GM19035 (cell line): Measurements from ENCODE around the gene SLC22A1.

Experiments used
- ATAC-seq: cut with Tn5 transposase; IDR thresholded peaks from one replicate; pipeline ENCODE4 v1.9.1; 2021; ENCODE audit not compliant: unreplicated experiment

SLC22A1 gene

DNA sequence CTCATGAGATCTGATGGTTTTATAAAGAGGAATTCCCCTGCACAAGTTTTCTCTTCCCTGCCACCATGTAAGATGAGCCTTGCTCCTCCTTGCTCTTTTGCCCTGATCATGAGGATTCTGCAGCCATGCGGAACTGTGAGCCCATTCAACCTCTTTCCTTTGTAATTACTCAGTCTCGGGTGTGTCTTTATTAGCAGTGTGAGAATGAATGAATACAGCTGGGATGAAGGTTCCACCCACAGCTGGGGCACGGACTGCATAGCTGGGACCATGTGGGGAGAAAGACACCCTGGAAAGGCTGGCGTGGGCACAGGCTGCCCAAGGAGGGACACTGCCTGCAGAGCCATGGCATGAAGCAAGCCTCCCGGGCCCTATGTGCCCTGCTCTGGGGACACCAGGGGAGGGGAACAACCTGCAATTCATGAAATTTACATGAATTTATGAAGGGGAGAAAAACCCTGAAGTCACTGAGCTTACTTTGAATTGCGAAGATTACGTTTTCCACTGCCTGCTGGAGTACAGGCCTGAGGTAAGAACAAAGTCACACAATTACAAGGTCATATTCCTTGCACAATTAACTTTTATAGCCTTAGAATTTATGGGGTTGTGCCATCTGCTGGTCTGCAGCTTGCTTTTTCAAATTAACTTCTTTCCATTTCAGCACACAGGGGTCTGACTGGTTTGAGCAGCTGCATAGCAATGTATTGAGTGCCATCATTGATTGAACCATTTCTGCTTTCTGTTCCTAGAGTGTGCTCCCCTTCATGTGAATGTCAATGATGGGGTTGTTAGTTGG is 46.2 kb downstream of the SLC22A1 start:
- no peak for ATAC-seq

DNA sequence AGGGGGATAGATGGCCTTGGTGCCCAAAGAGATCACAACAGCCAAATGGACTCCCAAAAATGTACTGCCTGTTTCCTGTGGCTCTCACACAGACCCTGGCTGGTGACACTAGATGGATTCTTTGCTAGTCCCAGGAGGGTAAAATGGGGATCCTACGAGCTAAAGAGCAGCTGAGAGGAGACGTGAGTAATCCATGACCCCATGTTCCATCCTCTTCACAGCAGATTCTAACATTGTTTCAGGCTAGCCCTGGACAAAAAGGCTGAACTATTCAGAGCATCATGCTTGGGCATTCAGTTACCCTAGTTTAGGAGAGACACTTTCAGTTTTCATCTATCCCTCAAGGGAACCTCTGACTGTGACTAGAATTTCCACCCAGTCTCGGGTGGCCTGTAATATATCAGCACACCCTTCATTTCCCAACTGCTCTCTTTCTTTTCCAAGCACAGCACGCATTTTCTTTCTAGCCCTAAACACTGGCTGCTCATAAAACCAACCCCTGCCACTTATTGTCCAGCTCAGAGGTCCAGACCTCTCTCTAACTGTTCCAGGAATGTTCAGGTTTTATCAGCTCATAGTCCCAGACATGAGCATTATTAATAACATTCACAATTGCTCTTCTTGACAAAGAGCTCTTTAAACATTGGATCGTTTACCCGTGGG is 48.5 kb downstream of the SLC22A1 start:
- no peak for ATAC-seq

DNA sequence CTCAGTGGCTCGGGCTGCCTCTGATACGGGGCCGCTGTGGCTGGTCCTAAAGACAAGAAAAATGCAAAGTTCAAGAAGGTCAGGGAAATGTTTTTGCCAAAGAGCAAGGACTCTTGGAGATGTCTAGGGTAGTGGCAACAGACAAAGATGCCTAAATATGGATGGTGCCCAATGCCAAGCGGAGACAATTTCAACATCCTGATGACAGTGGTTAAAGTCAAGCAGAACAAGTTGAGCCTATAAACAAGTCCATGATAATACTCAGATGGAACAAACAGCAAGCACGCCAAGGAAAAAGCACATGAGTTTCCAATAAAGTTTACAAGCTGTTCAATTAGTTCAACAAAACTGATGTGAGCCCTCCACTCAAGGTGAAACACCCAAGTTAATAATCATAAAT is 51.1 kb downstream of the SLC22A1 start:
- no peak for ATAC-seq

DNA sequence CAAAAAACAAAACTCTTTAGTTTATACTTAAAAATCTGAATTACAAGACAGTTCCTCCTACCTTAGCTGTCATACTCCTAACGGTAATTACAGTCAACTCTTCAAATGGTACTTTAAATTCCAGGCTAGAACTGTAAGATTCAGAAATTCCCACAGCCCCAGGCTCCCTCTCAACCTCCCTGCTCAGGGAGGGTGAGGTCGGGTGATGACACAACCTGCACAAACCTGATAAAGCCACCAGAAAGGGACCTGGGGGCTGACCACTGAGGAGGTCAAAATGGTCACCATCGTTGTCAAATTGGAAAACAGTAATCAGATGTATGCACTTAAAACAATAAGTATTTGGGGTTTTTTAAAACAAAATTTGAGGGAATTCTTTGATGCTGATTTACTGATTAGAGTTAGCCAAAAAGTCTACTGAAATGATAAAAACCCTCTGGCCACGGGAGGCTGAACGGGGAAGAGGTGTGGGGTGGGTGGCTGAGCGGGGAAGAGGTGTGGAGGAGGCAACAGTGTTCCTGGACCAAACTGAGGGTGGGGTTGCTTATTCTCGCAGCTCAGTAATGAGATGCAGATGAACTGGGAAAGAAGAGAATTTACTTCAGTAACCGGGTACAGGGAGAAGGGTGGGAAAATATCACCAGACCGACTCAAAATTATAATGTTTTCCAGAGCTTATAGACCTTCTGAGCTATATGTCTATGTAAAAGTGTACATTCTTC is 52.4 kb downstream of the SLC22A1 start:
- no peak for ATAC-seq

DNA sequence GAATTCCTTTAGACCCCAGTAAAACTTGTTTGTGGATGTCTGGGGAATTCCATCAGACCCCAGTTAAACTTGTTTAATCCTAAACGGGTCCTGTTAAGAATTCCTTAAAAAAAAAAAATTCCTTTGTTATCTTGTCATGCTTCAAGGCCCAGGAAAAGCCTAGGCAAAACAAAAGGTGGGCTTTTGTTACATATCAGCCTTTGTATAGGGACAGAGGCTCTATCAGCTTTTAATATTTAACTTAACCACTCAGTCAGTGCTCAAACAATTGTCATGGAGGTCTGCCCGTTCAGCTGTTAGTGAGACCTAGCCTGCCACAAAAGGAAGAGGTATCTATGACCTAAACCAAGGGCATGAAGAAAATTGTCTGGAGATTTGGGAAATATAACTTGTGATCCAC is 53.1 kb downstream of the SLC22A1 start:
- no peak for ATAC-seq

DNA sequence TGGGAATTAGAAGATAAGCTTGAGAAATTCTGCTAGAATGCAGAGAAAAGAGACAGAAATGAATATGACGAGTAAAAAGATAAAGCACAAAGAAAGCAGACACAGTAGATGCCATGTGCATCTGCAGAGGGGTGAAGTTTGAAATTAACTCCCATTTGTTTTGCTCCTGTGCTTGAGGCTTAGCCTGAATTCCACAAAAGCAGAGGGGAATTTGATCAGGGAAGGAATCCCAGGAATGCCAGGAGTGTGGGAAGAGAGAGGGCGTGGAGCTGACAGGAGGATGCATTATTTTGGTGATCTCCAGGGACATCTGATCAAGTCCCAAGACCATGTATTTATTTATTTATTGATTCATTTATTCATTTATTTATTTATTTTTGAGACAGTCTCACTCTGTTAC is 55.6 kb downstream of the SLC22A1 start:
- ATAC-seq: no peak

DNA sequence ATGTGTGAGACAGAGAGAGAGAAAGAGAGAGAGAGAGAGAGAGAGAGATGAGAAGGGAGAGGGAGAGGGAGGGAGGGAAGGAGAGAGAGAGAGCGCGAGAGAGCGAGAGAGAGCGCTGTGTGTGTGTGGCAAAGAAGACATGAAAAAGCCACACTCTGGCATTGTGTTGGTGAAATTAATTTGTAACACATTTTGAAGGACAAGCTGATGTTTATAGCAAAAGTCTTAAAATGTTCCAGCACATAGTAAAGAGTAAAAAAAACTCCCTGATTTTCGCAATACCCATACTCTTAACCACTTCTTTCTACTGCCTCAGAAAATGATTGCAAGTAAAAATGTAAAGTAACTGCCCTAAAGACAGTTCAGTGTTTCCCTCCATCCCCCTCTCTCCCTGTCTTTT is 56.7 kb downstream of the SLC22A1 start:
- ATAC-seq: no peak

DNA sequence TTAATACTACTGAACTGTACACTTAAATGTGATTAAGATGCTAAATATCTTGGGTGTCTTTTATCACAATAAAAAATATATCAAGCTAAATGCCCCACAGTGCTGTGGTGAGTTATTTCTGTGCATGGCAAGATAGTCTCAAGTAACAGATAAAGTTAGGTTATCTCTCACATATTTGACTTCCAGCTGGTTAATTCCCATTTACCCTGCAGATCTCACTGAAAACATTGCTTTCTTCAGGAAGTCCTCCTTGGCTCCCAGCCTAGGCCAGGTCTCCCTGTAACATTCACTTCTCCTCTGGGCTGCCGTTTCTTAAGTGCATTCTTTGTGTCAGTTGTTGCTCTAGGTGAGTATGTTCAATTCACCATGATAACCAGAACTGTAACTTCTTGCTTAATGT is 59.1 kb downstream of the SLC22A1 start:
- no peak for ATAC-seq

DNA sequence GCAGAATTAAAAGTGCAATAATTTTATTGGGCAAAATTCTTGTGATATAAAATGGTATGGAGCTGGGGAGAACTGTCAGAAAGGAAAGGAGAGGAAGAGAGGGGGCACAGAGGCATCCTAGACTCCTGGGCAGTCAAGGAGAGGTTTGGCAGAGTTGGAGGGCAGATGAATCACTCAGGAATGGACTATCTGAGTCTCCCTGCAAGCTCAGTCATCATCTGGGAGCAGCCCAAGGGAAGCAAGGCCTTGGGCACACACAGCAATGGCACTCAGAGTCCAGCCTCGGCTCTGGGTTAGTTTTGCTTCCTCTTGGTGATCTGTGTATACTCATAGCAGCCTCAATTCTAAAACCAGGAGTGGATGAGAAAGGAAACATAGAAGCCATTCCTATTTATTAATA is 67.2 kb downstream of the SLC22A1 start:
- no peak for ATAC-seq

DNA sequence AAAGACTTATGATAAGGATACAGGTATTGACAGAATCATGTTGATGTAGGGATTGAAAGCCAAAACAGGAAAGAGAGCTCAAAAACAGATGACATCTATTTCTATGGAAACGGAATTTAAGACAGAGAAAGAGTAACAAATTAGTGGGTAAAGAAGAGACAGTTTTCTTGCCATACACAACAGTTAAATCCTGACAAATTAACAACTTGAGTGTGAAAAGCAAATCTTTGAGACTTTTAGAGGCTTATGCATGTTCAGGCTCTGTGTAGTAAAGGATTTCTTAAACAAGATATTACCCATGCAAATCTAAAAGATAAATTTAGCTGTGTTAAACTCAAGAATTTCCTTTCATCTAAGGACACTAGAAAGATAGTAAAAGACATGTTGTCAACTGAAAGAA is 68.5 kb downstream of the SLC22A1 start:
- no peak for ATAC-seq

DNA sequence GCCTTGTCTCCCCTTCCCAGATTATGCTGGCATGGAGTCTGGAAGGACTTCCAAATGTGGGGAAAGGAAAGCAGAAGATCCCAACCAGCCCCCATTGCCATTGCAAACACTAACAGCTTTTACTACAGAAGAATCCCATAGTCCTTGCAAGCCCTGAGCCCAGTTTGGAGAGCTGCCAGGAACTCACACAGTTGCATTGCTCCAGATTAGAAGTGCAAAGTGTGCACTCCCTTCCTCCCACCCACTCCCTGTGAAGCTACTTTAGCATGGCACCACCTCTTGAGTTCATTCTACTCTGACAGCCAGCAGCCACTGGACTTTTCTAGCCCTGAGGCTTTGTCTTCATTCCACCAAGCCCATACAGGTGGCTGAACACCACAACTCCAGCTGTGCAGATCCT is 69.4 kb downstream of the SLC22A1 start:
- ATAC-seq: no peak

DNA sequence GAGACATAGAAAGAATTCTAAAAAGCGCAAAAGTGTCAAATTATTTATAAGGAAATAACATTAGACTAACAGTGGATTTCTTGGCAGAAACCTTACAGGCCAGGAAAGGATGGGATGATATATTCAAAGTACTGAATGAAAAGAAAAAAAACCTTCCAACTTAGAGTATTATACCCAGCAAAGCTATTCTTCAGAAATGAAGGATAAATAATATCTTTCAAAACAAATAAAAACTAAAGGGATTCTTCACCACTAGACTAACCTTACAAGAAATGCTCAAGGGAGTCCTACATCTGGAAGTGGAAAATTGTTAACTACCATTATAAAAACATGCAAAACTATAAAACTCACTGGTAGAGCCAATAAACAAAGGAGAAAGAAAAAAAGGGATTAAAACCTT is 71.2 kb downstream of the SLC22A1 start:
- no peak for ATAC-seq

DNA sequence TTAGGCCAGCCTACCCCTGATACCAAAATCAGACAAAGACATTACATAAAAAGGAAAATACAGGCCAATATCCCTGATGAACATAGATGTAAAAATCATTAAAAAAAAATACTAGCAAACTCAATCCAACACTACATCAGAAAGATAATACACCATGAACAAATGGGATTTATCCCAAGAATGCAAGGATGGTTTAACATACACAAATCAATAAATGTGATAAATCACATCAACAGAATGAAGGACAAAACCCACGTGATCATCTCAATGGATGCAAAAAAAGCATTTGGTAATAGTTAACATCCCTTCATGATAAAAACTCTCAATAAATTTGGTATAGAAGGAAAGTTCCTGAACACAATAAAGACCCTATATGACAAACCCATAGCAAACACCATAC is 73.2 kb downstream of the SLC22A1 start:
- ATAC-seq: no peak

DNA sequence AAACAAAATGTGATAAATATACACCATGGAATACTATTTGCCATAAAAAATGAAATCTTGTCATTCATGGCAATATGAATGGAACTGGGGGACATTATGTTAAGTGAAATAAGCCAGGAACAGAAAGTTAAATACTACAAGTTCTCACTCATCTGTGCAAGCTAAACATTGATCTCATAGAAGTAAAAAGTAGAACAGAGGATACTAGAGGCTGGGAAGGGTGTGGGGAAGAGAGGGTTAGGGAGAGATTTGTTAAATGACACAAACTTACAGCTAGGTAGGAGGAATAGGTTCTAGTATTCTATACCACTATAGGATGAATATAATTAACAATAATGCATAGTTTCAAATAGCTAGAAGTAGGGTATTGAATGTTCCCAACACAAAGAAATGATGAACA is 76.0 kb downstream of the SLC22A1 start:
- ATAC-seq: no peak

DNA sequence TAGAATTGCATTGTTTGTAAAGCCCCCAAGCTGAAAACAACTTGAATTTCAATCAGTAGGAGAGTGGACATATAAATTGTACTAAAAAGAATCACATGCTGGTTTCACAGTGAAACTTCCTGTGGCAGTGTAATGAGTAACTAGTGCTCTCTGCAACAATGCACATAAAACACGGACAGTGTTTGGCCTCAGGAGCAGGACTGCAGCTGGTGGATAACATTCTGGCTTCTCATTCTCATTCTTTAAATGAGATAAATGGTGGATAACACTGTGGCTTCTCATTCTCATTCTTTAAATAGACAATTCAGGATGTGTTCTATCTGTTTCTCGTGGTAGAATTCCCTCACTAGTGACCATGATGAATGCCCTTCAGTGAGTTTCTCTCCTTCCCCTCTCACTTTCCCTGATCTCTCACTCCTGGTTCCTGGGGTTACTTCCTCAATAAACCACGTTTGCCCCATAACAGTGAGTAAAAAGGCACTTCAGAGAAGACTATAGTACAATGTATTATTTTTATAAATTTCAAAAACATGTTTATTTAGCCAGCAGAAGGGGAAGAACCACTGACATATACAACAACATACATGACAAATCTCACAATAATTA is 77.1 kb downstream of the SLC22A1 start:
- ATAC-seq: peak; percentile 47

DNA sequence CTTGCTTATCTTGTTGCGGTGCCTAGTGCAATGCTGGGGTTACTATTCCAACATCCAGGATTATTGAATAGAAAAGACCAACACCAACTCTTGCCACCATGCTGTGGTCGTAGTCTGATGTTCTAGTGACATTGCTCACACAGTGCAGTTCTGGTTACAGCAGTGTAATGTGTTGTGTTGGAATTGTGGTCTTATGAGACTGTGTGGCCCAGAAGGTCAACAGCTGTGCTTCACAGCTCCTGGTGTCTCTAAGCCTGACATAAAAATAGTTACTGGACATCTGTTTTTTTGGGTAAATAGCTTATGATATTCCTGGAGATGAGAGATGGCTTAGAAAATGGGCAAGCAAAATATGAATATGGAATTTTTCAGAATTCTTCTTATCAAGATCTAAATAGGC is 79.4 kb downstream of the SLC22A1 start:
- ATAC-seq: no peak

DNA sequence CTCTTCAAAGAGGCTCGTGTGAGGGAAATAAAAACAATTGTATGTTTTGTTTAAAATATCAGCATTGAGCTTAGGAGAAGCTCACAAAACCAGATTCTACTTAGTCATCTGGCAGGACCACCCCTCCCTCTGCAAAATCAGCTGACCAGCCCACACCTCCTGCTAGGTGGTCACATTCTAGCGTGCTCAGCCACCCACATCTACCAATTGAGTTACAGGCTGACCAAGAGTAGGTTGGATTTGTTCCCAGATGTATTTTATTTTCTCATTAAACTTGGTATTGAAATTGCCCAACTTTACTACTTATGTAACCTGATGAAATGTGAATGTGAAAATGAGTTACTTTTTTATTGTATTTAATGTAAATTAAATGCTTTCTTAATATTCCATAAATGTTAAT is 80.8 kb downstream of the SLC22A1 start:
- no peak for ATAC-seq

DNA sequence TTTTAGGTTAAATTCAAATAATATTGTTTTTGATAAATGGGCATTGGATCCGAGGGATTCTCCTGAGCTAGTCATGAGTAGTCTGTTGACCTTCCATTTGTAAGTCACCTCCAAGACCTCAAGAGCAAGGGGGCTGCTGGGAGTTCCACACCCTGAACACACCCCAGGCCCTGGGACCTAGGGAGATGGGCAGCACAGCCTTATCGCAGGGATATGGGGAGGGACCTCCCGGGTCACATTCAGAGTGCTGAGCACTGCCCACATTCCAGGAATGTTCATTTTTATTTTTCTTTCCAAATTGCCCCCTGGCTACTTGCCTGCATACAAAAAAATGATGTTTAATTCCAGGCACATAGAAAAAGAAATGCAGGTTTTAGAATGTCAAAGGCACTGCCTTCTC is 81.5 kb downstream of the SLC22A1 start:
- ATAC-seq: no peak

DNA sequence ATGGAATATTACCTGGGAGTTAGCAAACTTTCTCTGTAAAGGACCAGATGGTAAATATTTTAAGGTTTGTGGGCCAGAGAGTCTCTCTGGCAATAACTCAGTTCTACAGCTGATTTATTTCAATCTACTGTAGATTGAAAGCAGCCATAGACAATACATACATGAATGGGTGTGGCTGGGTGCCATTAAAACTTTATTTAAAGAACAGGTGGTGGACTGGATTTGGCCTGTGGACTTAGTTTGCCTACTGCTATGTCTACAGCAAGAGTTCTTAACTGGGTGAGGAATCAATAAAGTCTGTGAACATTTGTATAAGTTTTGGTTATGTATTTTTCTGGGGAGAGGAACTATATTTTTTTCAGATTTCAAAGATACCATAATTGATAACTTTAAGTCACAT is 81.9 kb downstream of the SLC22A1 start:
- ATAC-seq: no peak

DNA sequence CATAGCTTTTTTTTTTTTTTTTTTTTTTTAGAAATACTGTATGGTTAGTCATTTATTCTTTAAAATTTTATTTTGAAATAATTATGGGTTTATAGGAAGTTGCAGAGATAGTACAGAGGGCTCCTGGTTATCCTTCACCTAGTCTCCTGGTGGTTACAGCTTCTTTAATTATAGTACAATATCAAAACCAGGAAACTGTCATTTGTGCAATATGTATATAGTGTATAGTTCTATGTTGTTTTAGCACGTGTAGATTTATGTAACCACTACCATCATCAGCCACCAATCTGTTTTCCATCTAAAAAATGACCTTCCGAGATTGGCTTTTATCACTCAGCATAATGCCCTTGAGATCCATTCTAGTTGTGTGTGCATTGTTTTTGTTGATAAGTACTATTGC is 82.3 kb downstream of the SLC22A1 start:
- no peak for ATAC-seq

DNA sequence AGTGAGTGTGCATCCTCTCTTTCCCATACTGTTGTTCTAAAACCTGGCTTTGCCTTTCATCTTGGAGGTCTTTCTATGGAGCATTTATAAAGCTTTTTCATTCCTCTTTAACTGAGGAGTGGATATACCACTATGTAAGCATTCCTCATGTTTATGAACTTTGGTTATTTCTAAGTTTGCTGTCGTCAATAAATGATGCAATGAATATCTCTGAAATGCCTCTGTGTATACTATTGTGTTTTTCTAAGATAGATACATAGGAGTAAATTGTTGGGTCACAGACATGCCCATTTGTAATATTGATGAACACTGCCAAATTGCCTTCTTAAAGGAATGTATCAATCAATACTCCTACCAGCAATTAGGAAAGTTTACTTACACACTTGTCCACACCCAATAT is 83.1 kb downstream of the SLC22A1 start:
- no peak for ATAC-seq

DNA sequence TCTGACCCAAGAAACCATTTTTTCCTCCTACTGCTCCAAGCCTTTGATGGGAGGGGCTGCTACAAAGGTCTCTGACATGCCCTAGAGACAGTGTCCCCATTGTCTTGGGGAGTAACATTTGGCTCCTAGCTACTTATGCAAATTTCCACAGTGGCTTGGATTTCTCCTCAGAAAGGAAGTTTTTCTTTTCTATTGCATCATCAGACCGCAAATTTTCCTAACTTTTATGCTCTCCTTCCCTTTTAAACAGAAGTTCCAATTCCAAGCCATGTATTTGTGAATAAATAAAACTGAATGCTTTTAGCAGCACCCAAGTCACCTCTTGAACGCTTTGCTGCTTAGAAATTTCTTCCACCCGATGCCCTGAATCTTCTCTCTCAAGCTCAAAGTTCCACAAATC is 86.0 kb downstream of the SLC22A1 start:
- ATAC-seq: no peak
